NT2/D1 (cell line): ENCODE results near the gene MYO1A.

Source experiments
- SUZ12 ChIP-seq: IDR thresholded peaks from 2 replicates; pipeline ENCODE4 v1.6.1; 2011; ENCODE audit not compliant: insufficient read length, insufficient read depth; ENCODE audit errors: extremely low read depth
- YY1 ChIP-seq: IDR thresholded peaks from 2 replicates; pipeline ENCODE4 v1.6.1; 2011; ENCODE audit not compliant: insufficient read length, insufficient read depth
- ZNF274 ChIP-seq: IDR thresholded peaks from 2 replicates; pipeline ENCODE4 v1.6.1; 2011; ENCODE audit warnings: mild to moderate bottlenecking, low read depth, low read length

DNA sequence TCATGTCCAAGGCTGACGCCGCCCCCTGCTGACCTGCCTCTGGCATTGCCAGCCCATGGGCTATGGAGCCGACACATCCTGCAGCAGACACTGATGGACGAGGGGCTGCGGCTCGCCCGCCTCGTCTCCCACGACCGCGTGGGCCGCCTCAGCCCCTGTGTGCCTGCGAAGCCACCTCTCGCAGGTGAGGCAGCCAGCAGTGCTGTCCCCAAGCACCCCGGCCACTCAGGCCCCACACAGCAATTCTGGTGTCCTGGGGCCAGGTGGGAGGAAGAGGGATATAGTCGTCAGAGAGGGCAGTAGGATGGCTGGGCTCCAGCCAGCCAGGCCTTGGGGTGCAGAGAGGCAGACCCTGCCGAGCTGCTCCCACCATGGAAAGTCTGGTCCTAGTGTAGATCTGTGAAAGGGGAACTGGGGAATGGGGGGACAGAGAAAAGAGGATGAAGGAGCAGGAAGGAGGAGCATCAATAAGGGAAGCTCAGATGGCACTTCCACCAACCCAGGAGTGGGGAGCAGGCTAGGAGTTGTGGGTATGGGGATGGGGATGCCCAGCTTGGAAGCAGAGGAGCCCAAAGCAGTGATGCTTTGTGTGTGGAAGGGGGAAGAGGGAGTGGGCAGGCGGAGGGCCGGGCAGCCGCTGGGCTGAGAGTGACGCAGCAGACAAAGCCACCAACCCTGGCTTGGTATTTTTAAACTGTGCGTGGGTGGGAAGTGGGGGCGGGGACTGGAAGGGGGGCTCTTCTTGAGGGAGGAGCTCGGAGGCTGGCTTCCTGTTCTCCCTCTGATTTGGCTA lies 43.7 kb upstream of the MYO1A start:
- TF ChIP-seq SUZ12 (no peak), ZNF274 (no peak), YY1 (no peak)
